Endothelial cell of umbilical vein (primary cell): ENCODE data around the gene METTL6.
"Not testable (repeated sequence)": the region's sequence is repeated elsewhere in the genome, so short reads cannot be mapped to it uniquely, and the experiment has no call there.

Experiments used
- CTCF ChIP-seq, 2 donors: IDR thresholded peaks; 1 replicate in 1 of 2; 2 replicates in 1 of 2; pipeline ENCODE4 v1.5.1; 2011; ENCODE audit warnings: low read length in 2 of 2, mild to moderate bottlenecking in 2 of 2, moderate library complexity in 2 of 2, control low read depth in 1 of 2, inconsistent platforms in 1 of 2, low read depth in 1 of 2; ENCODE audit not compliant: insufficient read depth in 1 of 2; ENCODE audit errors: extremely low read depth in 1 of 2
- EZH2 ChIP-seq: IDR thresholded peaks from 2 replicates; pipeline ENCODE4 v1.6.1; 2012; ENCODE audit warnings: borderline replicate concordance, low read depth, mild to moderate bottlenecking, moderate library complexity, low read length, inconsistent platforms; ENCODE audit not compliant: severe bottlenecking
- FOS ChIP-seq: IDR thresholded peaks from 2 replicates; pipeline ENCODE4 v1.6.1; 2011; ENCODE audit warnings: mild to moderate bottlenecking, low read length, moderate library complexity, borderline replicate concordance; ENCODE audit not compliant: insufficient read depth
- GATA2 ChIP-seq: IDR thresholded peaks from 2 replicates; pipeline ENCODE4 v1.7.0; 2011; ENCODE audit warnings: low read depth, mild to moderate bottlenecking, moderate library complexity, mixed read lengths, low read length; ENCODE audit not compliant: insufficient read length, insufficient read depth
- JUN ChIP-seq: IDR thresholded peaks from 2 replicates; pipeline ENCODE4 v1.6.1; 2011; ENCODE audit warnings: borderline replicate concordance, low read depth; ENCODE audit not compliant: insufficient read length, insufficient read depth
- MAX ChIP-seq: IDR thresholded peaks from 2 replicates; pipeline ENCODE4 v1.6.1; 2011; ENCODE audit not compliant: insufficient read depth, insufficient read length
- MYC ChIP-seq: IDR thresholded peaks from one replicate; pipeline ENCODE4 v1.6.1; 2011; ENCODE audit warnings: mild to moderate bottlenecking, low read depth, low read length
- POLR2A ChIP-seq: IDR thresholded peaks from 2 replicates; pipeline ENCODE4 v1.6.1; 2012; ENCODE audit warnings: low read depth, mild to moderate bottlenecking, control low read depth, low read length
- POLR2AphosphoS5 ChIP-seq: IDR thresholded peaks from 2 replicates; pipeline ENCODE4 v1.6.1; 2012; ENCODE audit warnings: low read depth, mild to moderate bottlenecking, control low read depth, low read length, moderate library complexity; ENCODE audit not compliant: insufficient read depth

- TF ChIP-seq POLR2A; CTCF (IDR thresholded peaks at IDR 0.05; ENCODE audit: extremely low read depth in 1 of 2, insufficient read depth in 1 of 2, low read depth in 1 of 2, low read length in 2 of 2); MYC; EZH2; MAX; POLR2AphosphoS5; GATA2; JUN; FOS: not testable (repeated sequence)
These were observed 42.1 kb downstream of the METTL6 start for GRCh38 chr3:15385238-15385695.
